ENCODE results near the gene KCNG2. TPM values are rescaled to one million over a fixed set of nuclear protein-coding genes. Genes with fewer than 3 reads are reported as not detected.

KCNG2 gene
- total and polyA plus RNA-seq, 5 experiments from 2014 or later = not detected

Other genes with a start within 250 kb of the KCNG2 start
- gene CTDP1, start 118.1 kb upstream of the KCNG2 start, total RNA-seq = 10 to 100 TPM; 45.4 to 46.2 TPM
- gene CTDP1, start 118.1 kb upstream of the KCNG2 start, polyA plus RNA-seq = 10 to 100 TPM in 2 of 3 donors, 1 to 10 TPM in 1; 7.9 to 31.1 (median 14.7) TPM
- 10 to 100 TPM; 31.8 to 38.7 TPM for gene SLC66A2, start 153.7 kb downstream of the KCNG2 start, total RNA-seq
- gene SLC66A2, start 153.7 kb downstream of the KCNG2 start, polyA plus RNA-seq = 10 to 100 TPM; 14.1 to 22.0 (median 19.4) TPM
- gene HSBP1L1, start 166.7 kb downstream of the KCNG2 start, total RNA-seq = 10 to 100 TPM; 51.0 to 54.5 TPM
- 10 to 100 TPM; 11.2 to 24.5 (median 16.0) TPM for gene HSBP1L1, start 166.7 kb downstream of the KCNG2 start, polyA plus RNA-seq
- 10 to 100 TPM; 71.9 to 78.5 TPM for gene TXNL4A, start 190.6 kb downstream of the KCNG2 start, total RNA-seq
- gene TXNL4A, start 190.6 kb downstream of the KCNG2 start, polyA plus RNA-seq = 100 to 1,000 TPM; 213 to 225 (median 217) TPM
- gene RBFA, start 236.5 kb downstream of the KCNG2 start, total RNA-seq = 10 to 100 TPM; 28.2 to 29.8 TPM
- gene RBFA, start 236.5 kb downstream of the KCNG2 start, polyA plus RNA-seq = 10 to 100 TPM; 14.8 to 15.4 (median 15.1) TPM